ENCODE data around the gene MYOZ1. TPM values are rescaled to one million over a fixed set of nuclear protein-coding genes. Genes with fewer than 3 reads are reported as not detected.
"Not testable (repeated sequence)": the region's sequence is repeated elsewhere in the genome, so short reads cannot be mapped to it uniquely, and the experiment has no call there.

Gene MYOZ1, protein sequence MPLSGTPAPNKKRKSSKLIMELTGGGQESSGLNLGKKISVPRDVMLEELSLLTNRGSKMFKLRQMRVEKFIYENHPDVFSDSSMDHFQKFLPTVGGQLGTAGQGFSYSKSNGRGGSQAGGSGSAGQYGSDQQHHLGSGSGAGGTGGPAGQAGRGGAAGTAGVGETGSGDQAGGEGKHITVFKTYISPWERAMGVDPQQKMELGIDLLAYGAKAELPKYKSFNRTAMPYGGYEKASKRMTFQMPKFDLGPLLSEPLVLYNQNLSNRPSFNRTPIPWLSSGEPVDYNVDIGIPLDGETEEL
- polyA plus RNA-seq (ENCODE audit: insufficient read length), result 711 TPM

- DNase-seq (ENCODE audit: low read depth), result no peak
These were observed at the start of gene MYOZ1 for GRCh38 chr10:73641328-73642060. Gene MYOZ1, minus strand, starts transcription at chr10:73641474. Its CDS starts 1,457 bp downstream, at chr10:73640017.

- DNase-seq (ENCODE audit: low read depth), result not testable (repeated sequence)
These were observed 49.5 kb upstream of the MYOZ1 start for GRCh38 chr10:73690755-73691154.

DNA sequence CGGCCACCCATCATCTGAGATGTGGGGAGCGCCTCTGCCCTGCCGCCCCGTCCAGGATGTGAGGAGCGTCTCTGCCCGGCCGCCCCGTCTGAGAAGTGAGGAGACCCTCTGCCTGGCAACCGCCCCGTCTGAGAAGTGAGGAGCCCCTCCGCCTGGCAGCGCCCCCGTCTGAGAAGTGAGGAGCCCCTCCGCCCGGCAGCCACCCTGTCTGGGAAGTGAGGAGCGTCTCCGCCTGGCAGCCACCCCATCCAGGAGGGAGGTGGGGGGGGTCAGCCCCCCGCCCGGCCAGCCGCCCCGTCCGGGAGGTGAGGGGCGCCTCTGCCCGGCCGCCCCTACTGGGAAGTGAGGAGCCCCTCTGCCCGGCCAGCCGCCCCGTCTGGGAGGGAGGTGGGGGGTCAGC, 48.3 kb upstream of the MYOZ1 start:
- DNase-seq (ENCODE audit: low read depth), result not testable (repeated sequence)

GRCh38 chr10:73687641-73688040, 46.4 kb upstream of the MYOZ1 start:
- not testable (repeated sequence) for DNase-seq (ENCODE audit: low read depth)

DNA sequence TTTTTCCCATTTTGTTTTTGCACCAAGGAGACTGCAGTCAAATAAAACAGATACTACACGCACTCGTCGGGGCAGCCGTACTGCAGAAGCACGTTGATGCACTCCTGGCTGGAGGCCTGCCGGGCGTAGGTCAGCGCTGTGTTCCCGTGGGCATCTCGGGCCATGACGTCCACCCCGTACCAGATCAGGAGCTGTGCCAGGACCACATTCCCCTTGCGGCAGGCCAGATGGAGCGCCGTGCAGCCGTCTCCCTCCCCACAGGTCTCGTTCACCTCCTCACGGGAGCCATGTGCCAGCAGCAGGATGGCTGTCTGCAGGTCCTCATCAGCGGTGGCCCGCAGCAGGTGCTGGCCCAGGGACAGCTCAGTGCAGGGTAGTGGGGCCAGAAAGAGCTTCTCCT, 33.3 kb upstream of the MYOZ1 start:
- not testable (repeated sequence) for DNase-seq (ENCODE audit: low read depth)

- DNase-seq (ENCODE audit: low read depth), result not testable (repeated sequence)
These were observed 27.1 kb upstream of the MYOZ1 start for GRCh38 chr10:73668378-73668777.

DNA sequence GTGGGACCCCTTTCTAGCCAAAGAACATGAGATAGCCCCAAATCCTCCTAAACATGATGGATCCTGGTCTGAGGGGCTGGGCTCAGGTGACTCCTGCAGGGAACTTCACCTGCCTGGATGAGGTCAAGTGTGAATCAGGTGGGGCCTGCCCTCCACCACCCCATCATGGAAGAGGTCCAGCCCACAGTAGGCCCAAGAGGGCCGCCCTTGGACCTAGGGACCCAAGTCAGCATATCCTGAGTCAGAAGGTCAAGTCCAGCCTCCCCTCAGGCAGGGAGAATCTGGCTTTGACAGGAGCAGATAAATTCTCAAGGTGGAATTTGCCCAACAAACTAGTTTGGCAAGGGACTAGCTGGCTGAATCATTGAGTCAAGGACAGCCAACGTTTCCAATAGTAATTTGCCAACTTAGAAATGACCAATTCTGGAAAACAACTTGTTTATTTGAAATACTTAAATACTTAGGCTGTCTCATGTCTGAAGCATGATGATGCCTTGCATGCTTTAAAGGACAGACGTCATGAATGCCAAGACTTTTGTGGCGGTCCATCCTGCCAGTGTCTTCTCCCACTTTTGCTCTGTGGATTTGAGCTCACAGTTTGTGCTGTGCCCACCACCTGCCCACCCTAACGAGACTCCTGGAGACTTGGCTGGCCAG, 25.0 kb upstream of the MYOZ1 start:
- DNase-seq (ENCODE audit: low read depth), result not testable (repeated sequence)

DNA sequence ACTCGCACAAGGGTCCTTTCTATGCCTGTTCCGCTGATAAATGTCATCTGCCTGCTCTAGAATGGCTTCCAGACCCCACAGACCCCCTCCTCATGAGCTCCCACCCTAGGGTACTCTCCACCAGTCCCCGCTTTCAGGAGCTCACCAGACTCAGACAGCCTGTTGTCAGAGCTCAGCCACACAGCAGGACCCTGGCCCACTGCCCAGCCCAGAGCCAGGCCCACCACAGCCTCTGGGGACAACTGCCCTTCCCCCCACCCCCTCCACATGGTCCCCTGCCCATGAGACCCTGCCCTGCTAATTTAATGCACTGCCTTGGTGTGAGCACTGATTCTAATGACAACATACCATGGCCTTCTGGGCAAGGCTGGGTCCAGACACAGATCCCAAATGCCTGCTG, 24.3 kb upstream of the MYOZ1 start:
- not testable (repeated sequence) for DNase-seq (ENCODE audit: low read depth)

DNA sequence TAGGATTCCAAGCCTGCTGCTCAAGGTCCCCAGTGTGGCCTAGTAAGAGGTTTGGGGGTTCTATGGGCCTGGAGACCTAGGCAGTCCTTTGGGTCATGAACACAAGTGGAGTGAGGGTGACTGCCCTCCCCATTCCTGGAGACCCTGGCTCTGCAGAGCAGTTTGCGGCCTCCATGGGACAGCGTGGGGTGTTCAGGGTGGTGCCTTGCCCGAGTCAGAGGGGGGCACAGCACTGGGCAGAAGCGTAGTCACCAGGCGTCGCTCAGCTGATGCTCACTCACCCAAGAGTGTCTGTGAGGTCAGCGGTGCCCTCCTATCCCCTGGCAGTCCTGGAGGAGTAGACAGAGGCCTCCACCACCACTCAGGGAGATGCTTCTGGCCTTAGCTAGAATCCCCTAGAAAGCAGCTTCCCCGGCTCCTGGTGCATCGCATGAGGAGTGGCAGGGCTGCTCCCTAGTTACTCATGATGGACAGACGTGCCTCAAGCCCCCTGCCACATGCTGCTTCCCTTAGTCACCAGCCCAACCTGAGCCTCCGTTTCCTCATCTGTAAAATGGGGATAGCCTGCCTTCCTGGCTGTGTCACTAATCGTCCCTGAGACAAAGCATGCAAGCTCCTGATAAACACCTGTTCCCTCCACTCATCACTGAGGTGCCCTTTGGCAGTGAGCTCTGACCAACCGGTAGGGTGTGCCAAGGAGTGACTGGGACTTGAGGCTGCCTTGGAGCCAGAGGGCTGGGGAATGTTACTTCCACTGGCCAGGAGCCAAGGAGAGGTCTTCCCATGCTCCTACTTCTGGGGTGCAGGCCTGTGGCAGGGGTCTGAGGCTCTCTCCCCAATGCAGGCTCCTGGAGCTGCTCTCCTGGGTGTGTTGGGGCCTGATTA, 23.1 kb upstream of the MYOZ1 start:
- not testable (repeated sequence) for DNase-seq (ENCODE audit: low read depth)

- DNase-seq (ENCODE audit: low read depth), result not testable (repeated sequence)
These were observed 22.3 kb upstream of the MYOZ1 start for GRCh38 chr10:73663621-73664020.

DNA sequence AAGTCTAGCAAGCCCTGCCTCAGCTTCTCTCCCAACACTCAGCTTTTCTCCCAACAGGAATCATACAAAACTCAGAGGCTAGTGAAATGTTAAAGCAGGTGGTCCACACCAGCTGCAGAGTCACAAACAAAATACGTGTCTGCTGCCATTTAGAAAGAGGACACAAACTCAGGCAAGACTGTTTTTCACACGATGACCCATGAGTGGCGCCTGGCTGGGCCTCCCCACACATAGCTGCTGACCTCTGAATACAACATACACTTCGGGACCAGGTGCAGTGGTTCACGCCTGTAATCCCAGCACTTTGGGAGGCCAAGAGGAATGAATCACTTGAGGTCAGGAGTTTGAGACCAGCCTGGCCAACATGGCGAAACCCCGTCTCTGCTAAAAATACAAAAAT, 21.4 kb upstream of the MYOZ1 start:
- not testable (repeated sequence) for DNase-seq (ENCODE audit: low read depth)

GRCh38 chr10:73655990-73656298, 14.7 kb upstream of the MYOZ1 start, which contains the start of gene SYNPO2L:
Gene SYNPO2L, minus strand, starts transcription at chr10:73656029. Its CDS starts 107 bp downstream, at chr10:73655922.
- DNase-seq (ENCODE audit: low read depth), result no peak

GRCh38 chr10:73655257-73655989, 14.1 kb upstream of the MYOZ1 start:
- no peak for DNase-seq (ENCODE audit: low read depth)

DNA sequence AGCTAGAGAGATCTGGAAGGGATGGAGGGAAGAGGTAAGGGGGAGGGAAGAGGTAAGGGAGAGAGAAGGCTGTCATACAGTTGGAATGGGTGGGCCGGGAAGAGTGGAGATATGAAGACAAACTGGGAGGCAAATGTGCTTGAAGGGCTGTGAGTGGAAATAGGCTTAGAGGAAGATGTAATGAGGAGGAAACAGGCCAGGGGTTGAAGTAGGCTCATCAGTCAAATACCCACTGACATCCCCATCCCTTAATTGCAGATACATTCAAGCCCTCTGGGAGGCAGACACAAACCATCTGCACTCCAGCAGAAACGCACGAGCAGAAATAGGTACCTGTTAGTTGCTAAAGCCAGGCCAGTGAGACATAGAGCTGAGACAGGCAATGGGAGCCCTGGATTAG, 12.4 kb upstream of the MYOZ1 start:
- DNase-seq (ENCODE audit: low read depth), result no peak

DNA sequence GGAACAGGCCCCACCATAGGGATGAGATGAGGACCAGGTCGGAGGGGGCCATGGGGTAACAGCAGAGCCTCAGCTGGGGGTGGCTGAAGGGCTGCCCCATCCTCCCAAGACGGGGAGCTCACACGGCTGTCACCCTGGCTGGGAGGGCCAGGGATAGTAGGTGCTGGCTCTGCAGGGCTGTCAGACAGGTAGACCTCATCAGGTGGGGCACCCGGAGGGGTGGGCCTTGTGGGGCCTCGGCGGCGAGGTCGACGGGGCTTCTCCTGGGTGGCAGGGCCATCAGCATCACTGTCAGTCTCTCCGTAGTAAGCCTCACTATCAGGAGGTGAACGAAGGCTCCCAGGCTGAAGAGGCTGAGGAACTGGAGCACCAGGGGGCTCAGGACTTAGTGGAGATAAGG, 11.9 kb upstream of the MYOZ1 start:
- no peak for DNase-seq (ENCODE audit: low read depth)

GRCh38 chr10:73650537-73651331, 9.5 kb upstream of the MYOZ1 start:
- no peak for DNase-seq (ENCODE audit: low read depth)

DNA sequence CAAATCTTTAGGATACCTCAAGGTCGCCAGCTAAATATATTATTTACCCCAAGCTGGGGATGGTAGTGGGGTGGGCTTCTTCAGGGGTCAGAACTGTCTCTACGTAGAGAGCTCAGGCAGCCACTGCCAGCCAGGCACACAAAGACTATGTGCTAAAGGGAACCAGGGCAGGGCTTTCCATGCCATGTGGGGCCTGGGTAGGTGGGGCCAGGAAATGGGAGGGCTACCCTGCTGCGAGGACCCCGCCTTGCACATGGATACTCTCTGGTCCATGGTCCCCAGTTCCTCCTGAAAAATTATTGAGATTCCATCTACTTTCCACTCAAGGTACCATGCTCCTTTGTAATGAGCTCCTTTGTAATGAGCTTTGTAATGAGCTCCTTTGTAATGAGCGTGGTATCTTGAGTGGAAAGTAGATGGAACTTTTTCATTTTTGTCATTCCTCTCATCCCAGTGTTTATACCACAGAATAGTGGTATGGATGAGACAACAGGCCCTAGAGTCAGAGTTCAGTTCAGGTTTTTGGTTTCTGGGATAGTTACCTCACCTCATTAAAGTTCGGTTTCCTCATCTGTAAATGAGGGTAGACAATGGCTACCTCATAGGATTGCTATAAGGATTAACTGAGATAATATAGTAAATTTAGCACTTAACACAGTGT, 8.7 kb upstream of the MYOZ1 start:
- DNase-seq (ENCODE audit: low read depth), result no peak

- no peak for DNase-seq (ENCODE audit: low read depth)
These were observed 7.9 kb upstream of the MYOZ1 start for GRCh38 chr10:73648975-73649829.

Measured in forelimb muscle (tissue), 1 donor.